SJCRH30 (cell line): Measurements from ENCODE around the gene SEC31B. TPM values are rescaled to one million over a fixed set of nuclear protein-coding genes. Genes with fewer than 3 reads are reported as not detected.
A peak's percentile ranks its signal among the peaks of the same experiment; 100 is the strongest.

Experiments used
- DNase-seq, 2 experiments: peaks; one replicate each; pipeline ENCODE4 v3.0.0-alpha.2; 2015 to 2020
- H3K27ac ChIP-seq: fragments of 250-450 bp; sonication (Bioruptor Pico); 2 replicates; pipeline ENCODE4 v1.5.1; 2020; ENCODE audit warnings: mild to moderate bottlenecking, moderate library complexity
- H3K27me3 ChIP-seq: fragments of 250-450 bp; sonication (Bioruptor Pico); 2 replicates; pipeline ENCODE4 v1.5.1; 2020; ENCODE audit warnings: mild to moderate bottlenecking, moderate library complexity
- H3K36me3 ChIP-seq: fragments of 250-450 bp; sonication (Bioruptor Pico); 2 replicates; pipeline ENCODE4 v1.5.1; 2020; ENCODE audit warnings: mild to moderate bottlenecking, moderate library complexity
- H3K4me1 ChIP-seq: fragments of 250-450 bp; sonication (Bioruptor Pico); 2 replicates; pipeline ENCODE4 v1.5.1; 2020; ENCODE audit warnings: mild to moderate bottlenecking, moderate library complexity
- H3K4me3 ChIP-seq: fragments of 250-450 bp; sonication (Bioruptor Pico); 2 replicates; pipeline ENCODE4 v1.5.1; 2020; ENCODE audit warnings: mild to moderate bottlenecking, moderate library complexity
- H3K9me3 ChIP-seq: fragments of 250-450 bp; sonication (Bioruptor Pico); replicated peaks from 2 replicates; pipeline ENCODE4 v1.5.1; 2020; ENCODE audit warnings: mild to moderate bottlenecking, moderate library complexity
- total RNA-seq: library from RNA; depleted of rRNA; stranded (reverse); fragments of >200 nt; shearing (Covaris generic); gene quantifications from 2 replicates; pipeline ENCODE4 v1.2.3, GENCODE V29; 2014

Gene SEC31B
- total RNA-seq, 1 experiment from 2014 or later, result 4.6 TPM

- DNase-seq, result peak; percentile 61 to 77
- no peaks in the 10 kb centered on the region for H3K9me3 ChIP-seq
- H3K27ac ChIP-seq, result peak overlapping the region; percentile 67
- peaks cover 27% of the 10 kb centered on the region for H3K36me3 ChIP-seq
- H3K27me3 ChIP-seq, result no peaks in the 10 kb centered on the region
- H3K4me3 ChIP-seq, result peak overlapping the region; percentile 88
- H3K4me1 ChIP-seq, result peaks cover 14% of the 10 kb centered on the region
Measured at GRCh38 chr10:100537475-100537874, 17.8 kb upstream of the SEC31B start.

DNA sequence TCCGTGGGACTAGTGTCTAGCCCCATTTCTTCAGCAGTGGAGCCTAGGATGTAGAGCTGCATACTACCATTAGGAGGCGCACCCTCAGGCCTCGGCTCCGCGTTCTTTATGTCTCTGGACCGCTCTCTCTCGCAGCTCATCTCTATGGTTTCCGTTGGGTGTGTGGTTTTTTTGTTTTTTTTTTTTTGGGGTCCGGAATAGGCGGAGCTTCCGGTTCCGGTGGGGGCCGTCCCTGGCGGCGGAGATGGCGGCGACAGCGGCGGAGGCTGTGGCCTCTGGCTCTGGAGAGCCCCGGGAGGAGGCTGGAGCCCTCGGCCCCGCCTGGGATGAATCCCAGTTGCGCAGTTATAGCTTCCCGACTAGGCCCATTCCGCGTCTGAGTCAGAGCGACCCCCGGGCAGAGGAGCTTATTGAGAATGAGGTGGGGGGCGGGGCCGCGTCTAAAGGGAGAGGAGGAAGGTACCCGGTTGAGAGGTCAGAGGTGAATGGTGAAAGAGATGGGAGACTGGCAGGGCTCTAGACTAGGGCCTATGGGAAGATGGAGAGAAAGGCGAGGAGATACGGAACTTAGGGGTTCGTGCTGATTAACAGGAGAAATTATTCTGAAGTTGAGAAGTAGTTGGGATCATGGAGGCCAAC lies 16.2 kb upstream of the SEC31B start, which contains the start of gene HIF1AN:
Gene HIF1AN (plus strand): TSS at position 229 of the 639 bp plus-strand sequence. CDS start 16 bp downstream, at position 245.
- H3K4me1 ChIP-seq, result peaks cover 14% of the 10 kb centered on the region
- DNase-seq, result peak; percentile 97 to 99
- H3K4me3 ChIP-seq, result peak within 1 kb of the TSS; percentile 88
- H3K36me3 ChIP-seq, result peaks cover 17% of the 10 kb centered on the region
- no peaks in the 10 kb centered on the region for H3K27me3 ChIP-seq
- no peaks in the 10 kb centered on the region for H3K9me3 ChIP-seq
- H3K27ac ChIP-seq, result peak within 1 kb of the TSS; percentile 67

- Histone ChIP-seq H3K27ac (peak overlapping the region; percentile 67; the same call in 1 of the 2 replicates), H3K4me1 (peaks cover 14% of the 10 kb centered on the region), H3K9me3 (no peaks in the 10 kb centered on the region), H3K4me3 (peak overlapping the region; percentile 88), H3K27me3 (no peaks in the 10 kb centered on the region), H3K36me3 (peaks cover 12% of the 10 kb centered on the region)
- no peak for DNase-seq
Measured at GRCh38 chr10:100535338-100535714, 15.7 kb upstream of the SEC31B start.

DNA sequence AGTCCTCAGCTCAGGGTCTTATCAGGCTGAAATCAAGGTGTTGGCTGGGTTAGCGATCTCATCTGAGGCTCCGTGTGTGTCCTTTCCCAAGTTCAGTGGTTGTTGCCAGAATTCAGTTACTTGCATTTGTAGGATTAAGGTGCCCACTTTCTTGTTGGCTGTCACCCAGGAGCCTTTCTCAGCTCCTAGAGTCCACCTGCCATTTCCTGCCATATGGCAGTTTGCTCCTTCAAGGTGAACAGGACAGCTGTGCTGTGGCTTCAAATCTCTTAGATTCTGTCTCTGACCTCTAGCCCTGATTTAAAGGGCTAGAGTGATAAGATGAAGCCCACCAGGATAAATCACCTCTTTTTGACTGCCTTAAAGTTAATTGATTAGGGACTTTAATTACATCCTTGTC lies 15.1 kb upstream of the SEC31B start:
- Histone ChIP-seq H3K27ac (no peak overlapping the region), H3K27me3 (no peaks in the 10 kb centered on the region), H3K4me1 (peaks cover 18% of the 10 kb centered on the region), H3K4me3 (no peak overlapping the region), H3K9me3 (no peaks in the 10 kb centered on the region), H3K36me3 (peaks cover 8% of the 10 kb centered on the region)
- peak in 1 of 2 experiments; percentile 29 for DNase-seq

DNA sequence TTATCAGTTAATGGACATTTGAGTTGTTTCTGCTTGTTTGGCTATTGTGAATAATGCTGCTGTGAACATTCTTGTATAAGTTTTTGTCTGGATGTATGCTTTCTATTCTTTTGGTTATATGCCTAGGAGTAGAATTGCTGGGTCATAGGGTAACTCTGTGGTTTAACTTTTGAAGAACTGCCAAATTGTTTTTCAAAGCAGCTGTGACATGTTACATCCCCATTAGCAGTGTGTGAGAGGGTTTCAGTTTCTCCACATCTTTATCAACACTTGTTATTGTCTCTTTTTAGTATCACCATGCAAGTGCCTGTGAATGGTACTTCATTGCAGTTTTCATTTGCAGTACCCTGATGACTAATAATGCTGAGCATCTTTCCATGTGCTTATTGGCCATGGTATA lies 12.1 kb upstream of the SEC31B start:
- no peak overlapping the region for H3K27ac ChIP-seq
- peak in 1 of 2 experiments; percentile 24 for DNase-seq

DNA sequence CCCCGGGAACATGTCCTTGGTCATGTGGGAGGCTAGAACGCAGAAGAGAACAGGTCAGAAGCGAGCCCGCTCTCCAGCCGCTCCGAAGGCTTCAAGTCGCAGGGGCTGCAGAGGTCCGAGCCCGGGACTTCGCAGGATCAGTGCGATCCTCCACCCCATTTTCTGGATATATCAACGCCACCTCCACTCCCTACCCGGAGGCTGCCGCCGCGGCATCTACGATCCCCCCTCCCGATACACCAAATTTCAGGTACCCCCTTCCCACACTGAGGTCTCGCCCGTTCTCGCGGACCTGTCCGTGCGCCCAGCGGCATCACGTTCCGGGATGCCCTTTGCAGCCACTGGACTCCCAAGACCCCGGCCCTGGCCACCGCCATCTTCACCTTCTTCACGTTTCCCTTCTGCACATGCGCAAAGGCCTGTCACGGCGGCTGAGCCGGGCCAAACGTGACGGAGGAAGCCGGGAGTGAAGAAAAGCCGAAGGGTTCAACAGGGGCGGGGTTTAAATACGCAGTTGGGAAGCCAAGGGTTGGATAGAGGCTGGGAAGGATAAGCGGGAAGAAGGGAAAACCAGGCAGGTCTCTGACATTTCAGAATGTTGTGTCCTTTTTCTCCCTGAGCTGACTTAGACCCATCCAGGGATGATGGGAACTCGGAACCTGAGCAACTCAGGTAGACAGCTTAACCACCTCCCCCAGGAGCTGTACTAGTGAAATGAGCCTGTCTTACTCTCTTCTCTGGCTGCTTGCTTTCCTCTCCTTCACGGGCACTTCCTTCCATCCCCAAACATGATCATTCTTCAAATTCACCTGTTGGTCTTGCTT lies 10.0 kb upstream of the SEC31B start, which contains the start of gene NDUFB8:
Gene NDUFB8 (minus strand): TSS at position 397 of the 824 bp plus-strand sequence. CDS start 20 bp downstream, at position 377.
- Histone ChIP-seq H3K27ac (peak within 1 kb of the TSS; percentile 45), H3K27me3 (no peaks in the 10 kb centered on the region), H3K36me3 (peaks cover 19% of the 10 kb centered on the region), H3K4me3 (peak within 1 kb of the TSS; percentile 79), H3K9me3 (no peaks in the 10 kb centered on the region), H3K4me1 (peaks cover 15% of the 10 kb centered on the region)
- DNase-seq, result peak; percentile 92 to 95

More for the DNA sequence above, 12.1 kb upstream of the SEC31B start:
- H3K4me1 ChIP-seq, result peaks cover 26% of the 10 kb centered on the region
- H3K27me3 ChIP-seq, result no peaks in the 10 kb centered on the region
- no peaks in the 10 kb centered on the region for H3K9me3 ChIP-seq
- H3K36me3 ChIP-seq, result peaks cover 6% of the 10 kb centered on the region; the same call in 1 of the 2 replicates
- no peak overlapping the region for H3K4me3 ChIP-seq

DNA sequence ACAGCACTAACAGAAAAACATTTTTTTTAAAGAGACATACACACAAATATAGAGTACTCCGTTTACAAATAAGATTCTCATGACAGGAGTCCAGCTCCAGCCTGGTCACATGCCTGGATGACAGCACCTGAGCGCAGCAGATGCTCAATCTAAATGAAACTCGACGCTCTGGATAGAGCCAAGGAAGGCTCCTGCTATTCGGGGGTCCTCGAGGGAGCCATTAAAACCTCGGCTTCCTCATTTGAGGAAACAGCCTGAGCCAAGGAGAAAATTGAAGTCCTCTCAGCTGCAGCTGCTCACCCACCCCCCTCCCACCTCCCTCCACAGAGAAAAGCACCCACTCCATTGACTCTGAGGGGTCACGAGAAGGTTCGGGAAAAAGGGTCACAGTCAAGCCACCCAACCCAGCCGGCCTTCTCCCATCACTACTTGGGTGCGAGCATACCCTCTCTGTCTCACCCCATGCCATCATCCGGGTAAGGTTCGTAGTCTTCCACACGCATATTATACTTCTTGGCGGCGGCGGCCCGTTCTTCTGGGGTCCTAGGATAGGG lies 9.3 kb upstream of the SEC31B start:
- Histone ChIP-seq H3K9me3 (no peaks in the 10 kb centered on the region), H3K27ac (peak overlapping the region; percentile 45), H3K36me3 (peaks cover 22% of the 10 kb centered on the region), H3K4me3 (peak overlapping the region; percentile 79), H3K4me1 (peaks cover 13% of the 10 kb centered on the region), H3K27me3 (no peaks in the 10 kb centered on the region)
- DNase-seq, result peak; percentile 36 to 48

- H3K36me3 ChIP-seq, result peaks cover 29% of the 10 kb centered on the region
- H3K4me1 ChIP-seq, result peaks cover 13% of the 10 kb centered on the region
- peak overlapping the region; percentile 45; the same call in 1 of the 2 replicates for H3K27ac ChIP-seq
- DNase-seq, result no peak
- H3K27me3 ChIP-seq, result no peaks in the 10 kb centered on the region
- no peaks in the 10 kb centered on the region for H3K9me3 ChIP-seq
- H3K4me3 ChIP-seq, result peak overlapping the region; percentile 79
Measured at GRCh38 chr10:100528123-100528886, 8.6 kb upstream of the SEC31B start.

- no peaks in the 10 kb centered on the region for H3K27me3 ChIP-seq
- peaks cover 8% of the 10 kb centered on the region; the same call in 1 of the 2 replicates for H3K4me1 ChIP-seq
- DNase-seq, result no peak
- H3K36me3 ChIP-seq, result peaks cover 31% of the 10 kb centered on the region
- H3K9me3 ChIP-seq, result no peaks in the 10 kb centered on the region
- no peak overlapping the region for H3K4me3 ChIP-seq
- no peak overlapping the region for H3K27ac ChIP-seq
Measured at GRCh38 chr10:100524638-100525037, 5.0 kb upstream of the SEC31B start.

DNA sequence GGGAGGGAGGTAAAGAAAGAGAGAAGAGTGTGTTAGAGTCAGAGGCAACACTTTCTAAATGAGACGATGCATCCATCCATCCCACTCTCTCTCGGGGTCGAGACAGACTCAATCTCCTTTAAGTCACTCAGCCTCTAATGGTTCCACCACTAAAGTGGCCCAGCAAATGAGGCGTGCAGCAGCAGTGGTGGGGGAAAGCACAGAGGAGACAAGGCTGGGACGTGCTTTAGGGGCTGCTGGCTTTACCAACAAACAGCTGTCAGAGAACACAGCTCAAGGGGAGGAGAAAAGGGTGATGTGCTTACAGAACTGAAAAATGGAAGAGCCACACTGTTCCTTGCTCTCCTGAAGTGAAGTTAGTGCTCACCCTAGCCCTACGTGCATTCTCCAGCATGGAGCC lies 4.5 kb upstream of the SEC31B start:
- no peak for DNase-seq
- Histone ChIP-seq H3K36me3 (peaks cover 31% of the 10 kb centered on the region), H3K9me3 (no peaks in the 10 kb centered on the region), H3K4me3 (no peak overlapping the region), H3K4me1 (peaks cover 8% of the 10 kb centered on the region; the same call in 1 of the 2 replicates), H3K27ac (no peak overlapping the region), H3K27me3 (no peaks in the 10 kb centered on the region)

DNA sequence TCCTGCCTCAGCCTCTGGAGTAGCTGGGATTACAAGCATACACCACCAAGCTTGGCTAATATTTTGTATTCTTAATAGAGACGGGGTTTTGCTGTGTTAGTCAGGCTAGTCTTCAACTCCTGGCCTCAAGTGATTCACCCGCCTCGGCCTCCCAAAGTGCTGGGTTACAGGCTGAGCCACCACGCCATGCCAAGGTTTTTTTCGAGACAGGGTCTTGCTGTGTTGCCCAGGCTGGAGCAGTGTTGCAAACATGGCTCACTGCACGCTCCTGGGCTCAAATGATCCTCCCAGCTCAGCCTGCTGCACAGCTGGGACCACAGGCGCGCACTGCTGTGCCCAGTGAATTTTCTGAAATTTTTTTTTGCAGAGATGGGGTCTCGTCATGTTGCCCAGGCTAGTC lies 3.3 kb upstream of the SEC31B start:
- Histone ChIP-seq H3K27me3 (no peaks in the 10 kb centered on the region), H3K36me3 (peaks cover 31% of the 10 kb centered on the region), H3K4me3 (no peak overlapping the region), H3K27ac (no peak overlapping the region), H3K9me3 (no peaks in the 10 kb centered on the region; the same call in 1 of the 2 replicates), H3K4me1 (no peaks in the 10 kb centered on the region; the same call in 1 of the 2 replicates)
- no peak for DNase-seq

DNA sequence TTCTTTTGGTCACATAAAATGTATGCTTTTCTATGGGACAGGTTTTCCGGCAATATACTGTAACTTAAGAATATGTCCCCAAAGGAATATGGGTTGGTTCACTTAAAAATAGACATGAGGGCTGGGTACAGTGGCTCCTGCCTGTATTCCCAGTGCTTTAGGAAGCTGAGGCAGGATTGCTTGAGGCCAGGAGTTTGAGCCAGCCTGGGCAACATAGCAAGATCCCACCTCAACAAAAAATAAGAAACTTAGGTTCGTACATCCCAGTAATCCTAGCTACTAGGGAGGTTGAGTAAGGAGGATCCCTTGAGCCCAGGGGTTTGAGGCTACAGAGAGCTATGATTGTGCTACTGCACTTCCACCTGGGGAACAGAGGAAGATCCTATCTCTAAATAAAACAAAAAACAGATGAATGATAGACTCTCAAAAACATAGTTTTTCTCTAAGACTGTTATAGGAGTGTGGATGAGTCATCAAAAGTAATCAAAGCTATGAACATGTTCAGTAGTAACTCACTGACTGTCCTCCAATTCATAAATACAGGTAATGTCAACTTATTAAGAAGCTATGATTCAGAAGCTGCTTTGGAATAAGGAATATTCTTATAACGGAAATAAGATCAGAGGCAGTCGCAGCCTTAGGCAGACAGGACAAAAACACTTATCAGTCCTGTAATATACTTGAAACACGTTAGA lies 2.6 kb upstream of the SEC31B start:
- no peaks in the 10 kb centered on the region for H3K27me3 ChIP-seq
- H3K4me1 ChIP-seq, result no peaks in the 10 kb centered on the region

GRCh38 chr10:100520811-100521210 lies 1.1 kb upstream of the SEC31B start:
- no peak for DNase-seq
- no peaks in the 10 kb centered on the region for H3K4me1 ChIP-seq
- peaks cover 17% of the 10 kb centered on the region for H3K36me3 ChIP-seq
- no peak overlapping the region for H3K27ac ChIP-seq
- no peak overlapping the region for H3K4me3 ChIP-seq
- H3K27me3 ChIP-seq, result no peaks in the 10 kb centered on the region
- no peaks in the 10 kb centered on the region; the same call in 1 of the 2 replicates for H3K9me3 ChIP-seq

More for the DNA sequence above, 2.6 kb upstream of the SEC31B start:
- H3K27ac ChIP-seq, result no peak overlapping the region
- peaks cover 30% of the 10 kb centered on the region for H3K36me3 ChIP-seq
- no peaks in the 10 kb centered on the region; the same call in 1 of the 2 replicates for H3K9me3 ChIP-seq
- DNase-seq, result no peak
- no peak overlapping the region for H3K4me3 ChIP-seq
